ENCODE measurements around the gene ARF1. TPM values are rescaled to one million over a fixed set of nuclear protein-coding genes. Genes with fewer than 3 reads are reported as not detected.

The ARF1 gene
- total RNA-seq, 1 experiment from 2014 or later: 326 TPM

DNA sequence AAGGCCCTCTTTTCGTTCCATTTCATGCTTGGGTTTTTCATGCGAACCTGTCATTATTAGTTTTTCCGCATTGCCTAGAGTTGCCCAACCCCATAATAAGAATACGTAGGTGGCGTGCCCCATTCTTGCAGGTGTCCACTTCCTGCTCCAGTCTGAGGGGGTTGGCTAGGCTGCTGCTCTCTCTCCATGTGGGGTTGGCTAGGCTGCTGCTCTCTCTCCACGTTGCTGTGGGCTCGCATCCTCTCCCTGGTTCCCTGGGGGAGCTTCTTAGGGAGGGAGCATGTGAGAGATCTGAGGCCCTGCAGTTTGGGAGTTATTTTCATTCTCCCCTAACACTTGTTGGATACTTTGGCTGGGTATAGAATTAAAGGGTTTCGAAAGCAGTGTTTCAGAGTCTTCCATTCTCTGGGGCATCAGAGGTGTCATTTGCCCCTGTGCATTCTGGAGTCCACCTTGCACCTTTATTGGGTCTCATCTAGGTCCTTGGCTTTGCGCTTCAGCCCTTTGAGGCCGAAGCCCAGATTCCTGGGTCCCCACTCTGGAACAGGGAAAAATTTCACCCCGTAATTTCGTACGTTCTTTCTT lies 12.0 kb downstream of the ARF1 start:
- peak; percentile 18 for DNase-seq
- no peak overlapping the region for H3K4me3 ChIP-seq (ENCODE audit: insufficient read depth, low read depth, low read length)
- H3K27me3 ChIP-seq (ENCODE audit: control insufficient read depth, insufficient read depth, low read length): no peaks in the 10 kb centered on the region
- peaks cover 12% of the 10 kb centered on the region for H3K36me3 ChIP-seq (replicated peaks; ENCODE audit: control insufficient read depth, insufficient read depth, low read length)

DNA sequence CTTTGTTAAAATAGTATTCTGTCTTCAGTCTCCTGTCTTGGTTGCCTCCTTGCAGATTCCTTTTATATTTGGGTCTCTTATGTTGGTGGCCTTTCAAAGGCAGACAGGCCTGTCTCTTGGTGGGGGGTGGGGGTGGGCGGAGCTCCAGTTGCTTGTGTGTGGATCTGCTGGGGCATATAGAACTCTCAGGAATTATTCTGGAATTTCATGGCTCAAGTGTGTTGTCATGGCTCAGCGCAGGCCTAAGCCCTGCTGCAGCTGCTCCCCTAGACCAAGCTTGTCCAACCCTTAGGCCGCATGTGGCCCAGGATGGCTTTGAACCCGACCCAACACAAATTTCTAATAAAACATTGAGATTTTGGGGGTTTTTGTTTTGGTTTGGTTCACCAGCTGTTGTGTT lies 12.7 kb downstream of the ARF1 start:
- DNase-seq: peak; percentile 43
- Histone ChIP-seq H3K4me3 (ENCODE audit: insufficient read depth, low read depth, low read length) (no peak overlapping the region), H3K36me3 (replicated peaks; ENCODE audit: control insufficient read depth, insufficient read depth, low read length) (peaks cover 14% of the 10 kb centered on the region), H3K27me3 (ENCODE audit: control insufficient read depth, insufficient read depth, low read length) (no peaks in the 10 kb centered on the region)

DNA sequence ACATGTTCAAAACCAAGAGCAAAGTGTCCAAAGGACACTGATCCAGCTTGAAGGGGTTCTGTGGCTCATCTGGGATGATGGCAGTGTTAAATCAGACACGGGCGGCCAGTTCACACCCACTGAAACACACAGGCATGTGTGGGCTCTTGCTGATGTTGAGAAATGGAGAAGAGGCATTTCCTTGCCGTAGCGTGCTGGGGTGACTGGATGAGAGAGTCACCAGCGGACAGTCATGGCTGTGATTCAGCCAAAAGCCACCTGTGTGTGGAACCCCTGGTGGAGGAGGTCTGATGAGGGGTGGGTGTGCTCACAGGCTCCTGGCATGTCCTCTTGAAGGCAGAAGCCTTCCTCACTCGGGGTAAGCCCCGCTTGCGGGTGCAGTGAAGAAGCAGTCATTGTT lies 13.4 kb downstream of the ARF1 start:
- Histone ChIP-seq H3K27me3 (ENCODE audit: control insufficient read depth, insufficient read depth, low read length) (no peaks in the 10 kb centered on the region), H3K36me3 (replicated peaks; ENCODE audit: control insufficient read depth, insufficient read depth, low read length) (peaks cover 14% of the 10 kb centered on the region), H3K4me3 (ENCODE audit: insufficient read depth, low read depth, low read length) (no peak overlapping the region)
- peak; percentile 18 for DNase-seq

DNA sequence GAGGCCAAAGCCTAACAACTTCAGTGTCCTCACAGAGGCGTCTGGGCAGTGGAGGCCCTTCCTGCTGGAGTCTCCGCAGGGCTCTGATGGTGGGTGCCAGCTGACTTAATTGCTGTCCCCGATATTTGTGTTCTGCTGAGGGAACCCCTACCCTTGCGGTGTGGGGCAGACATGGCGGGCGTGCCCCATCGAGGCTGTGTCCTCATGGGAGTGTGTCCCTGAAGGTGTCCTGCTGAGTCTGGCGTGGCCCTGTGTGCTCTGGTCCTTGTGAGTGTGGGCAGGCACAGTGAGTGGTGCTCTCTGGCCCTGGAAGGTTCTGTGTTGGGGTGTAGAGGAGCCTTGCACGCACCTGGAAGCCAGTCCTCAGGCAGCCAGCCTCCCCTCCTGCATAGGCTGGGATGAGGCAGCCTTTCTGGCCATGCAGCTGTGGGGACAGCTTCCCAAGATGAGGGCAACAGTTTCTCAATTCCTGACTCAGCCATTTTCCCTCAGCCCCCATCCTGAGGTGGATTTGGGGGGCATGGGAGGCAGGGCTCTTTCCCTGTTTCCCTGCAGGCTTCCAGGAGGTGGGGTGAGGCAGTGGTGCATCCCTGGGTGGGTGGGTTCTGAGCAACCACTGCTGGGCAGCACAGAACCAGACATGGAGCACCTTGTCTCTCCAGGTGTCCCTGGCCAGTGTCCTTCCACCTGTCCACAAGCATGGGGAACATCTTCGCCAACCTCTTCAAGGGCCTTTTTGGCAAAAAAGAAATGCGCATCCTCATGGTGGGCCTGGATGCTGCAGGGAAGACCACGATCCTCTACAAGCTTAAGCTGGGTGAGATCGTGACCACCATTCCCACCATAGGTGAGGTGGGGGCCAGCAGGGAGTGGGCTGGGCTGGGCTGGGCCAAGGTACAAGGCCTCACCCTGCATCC lies 14.2 kb downstream of the ARF1 start:
- DNase-seq: peak; percentile 31

DNA sequence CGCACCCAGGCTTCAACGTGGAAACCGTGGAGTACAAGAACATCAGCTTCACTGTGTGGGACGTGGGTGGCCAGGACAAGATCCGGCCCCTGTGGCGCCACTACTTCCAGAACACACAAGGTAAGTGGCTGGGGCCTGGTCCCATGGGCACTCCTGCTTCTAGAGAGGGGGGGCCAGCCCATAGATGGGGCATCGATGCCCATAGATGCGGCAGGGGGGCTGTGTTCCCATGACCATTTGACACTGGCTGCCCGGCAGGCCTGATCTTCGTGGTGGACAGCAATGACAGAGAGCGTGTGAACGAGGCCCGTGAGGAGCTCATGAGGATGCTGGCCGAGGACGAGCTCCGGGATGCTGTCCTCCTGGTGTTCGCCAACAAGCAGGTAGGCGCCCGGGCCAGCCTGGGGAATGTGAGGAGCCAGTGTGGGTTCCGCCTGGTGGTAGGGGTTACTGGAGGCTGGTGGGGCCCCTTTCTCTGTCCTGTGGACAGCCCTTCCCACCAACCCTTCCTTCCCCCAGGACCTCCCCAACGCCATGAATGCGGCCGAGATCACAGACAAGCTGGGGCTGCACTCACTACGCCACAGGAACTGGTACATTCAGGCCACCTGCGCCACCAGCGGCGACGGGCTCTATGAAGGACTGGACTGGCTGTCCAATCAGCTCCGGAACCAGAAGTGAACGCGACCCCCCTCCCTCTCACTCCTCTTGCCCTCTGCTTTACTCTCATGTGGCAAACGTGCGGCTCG lies 15.0 kb downstream of the ARF1 start:
- Histone ChIP-seq H3K4me3 (ENCODE audit: insufficient read depth, low read depth, low read length) (no peak overlapping the region), H3K36me3 (replicated peaks; ENCODE audit: control insufficient read depth, insufficient read depth, low read length) (peaks cover 17% of the 10 kb centered on the region), H3K27me3 (ENCODE audit: control insufficient read depth, insufficient read depth, low read length) (no peaks in the 10 kb centered on the region)
- peak; percentile 39 for DNase-seq

More for the DNA sequence above, 14.2 kb downstream of the ARF1 start:
- no peaks in the 10 kb centered on the region for H3K27me3 ChIP-seq (ENCODE audit: control insufficient read depth, insufficient read depth, low read length)
- no peak overlapping the region for H3K4me3 ChIP-seq (ENCODE audit: insufficient read depth, low read depth, low read length)
- peaks cover 17% of the 10 kb centered on the region for H3K36me3 ChIP-seq (replicated peaks; ENCODE audit: control insufficient read depth, insufficient read depth, low read length)

DNA sequence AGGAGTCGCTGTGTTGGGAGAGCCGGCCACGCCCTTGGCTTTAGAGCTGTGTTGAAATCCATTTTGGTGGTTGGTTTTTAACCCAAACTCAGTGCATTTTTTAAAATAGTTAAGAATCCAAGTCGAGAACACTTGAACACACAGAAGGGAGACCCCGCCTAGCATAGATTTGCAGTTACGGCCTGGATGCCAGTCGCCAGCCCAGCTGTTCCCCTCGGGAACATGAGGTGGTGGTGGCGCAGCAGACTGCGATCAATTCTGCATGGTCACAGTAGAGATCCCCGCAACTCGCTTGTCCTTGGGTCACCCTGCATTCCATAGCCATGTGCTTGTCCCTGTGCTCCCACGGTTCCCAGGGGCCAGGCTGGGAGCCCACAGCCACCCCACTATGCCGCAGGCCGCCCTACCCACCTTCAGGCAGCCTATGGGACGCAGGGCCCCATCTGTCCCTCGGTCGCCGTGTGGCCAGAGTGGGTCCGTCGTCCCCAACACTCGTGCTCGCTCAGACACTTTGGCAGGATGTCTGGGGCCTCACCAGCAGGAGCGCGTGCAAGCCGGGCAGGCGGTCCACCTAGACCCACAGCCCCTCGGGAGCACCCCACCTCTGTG lies 15.9 kb downstream of the ARF1 start:
- Histone ChIP-seq H3K4me3 (ENCODE audit: insufficient read depth, low read depth, low read length) (no peak overlapping the region), H3K27me3 (ENCODE audit: control insufficient read depth, insufficient read depth, low read length) (no peaks in the 10 kb centered on the region), H3K36me3 (replicated peaks; ENCODE audit: control insufficient read depth, insufficient read depth, low read length) (peaks cover 17% of the 10 kb centered on the region)
- DNase-seq: peak; percentile 41

DNA sequence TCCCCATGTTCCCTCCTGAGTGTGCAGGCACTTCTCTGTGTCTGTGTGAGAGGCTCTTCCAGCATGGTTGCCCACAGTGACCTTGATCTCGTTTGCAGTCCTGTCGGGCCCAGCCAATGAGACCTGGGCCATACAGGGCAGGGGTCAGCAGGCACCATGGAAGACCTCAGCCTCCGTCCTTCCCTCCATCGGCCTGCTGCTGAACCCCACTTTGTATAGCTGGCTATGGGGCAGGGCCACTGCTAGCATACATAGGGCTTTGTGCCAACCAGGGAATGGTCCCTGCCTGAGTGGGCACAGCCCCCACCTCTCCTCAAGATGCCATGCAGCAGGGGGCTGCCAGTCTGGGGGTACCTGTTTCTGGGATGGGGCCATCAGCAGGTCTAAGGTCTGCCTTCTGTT lies 16.8 kb downstream of the ARF1 start:
- H3K4me3 ChIP-seq (ENCODE audit: insufficient read depth, low read depth, low read length): no peak overlapping the region
- H3K27me3 ChIP-seq (ENCODE audit: control insufficient read depth, insufficient read depth, low read length): no peaks in the 10 kb centered on the region
- peak; percentile 22 for DNase-seq
- peaks cover 17% of the 10 kb centered on the region for H3K36me3 ChIP-seq (replicated peaks; ENCODE audit: control insufficient read depth, insufficient read depth, low read length)

DNA sequence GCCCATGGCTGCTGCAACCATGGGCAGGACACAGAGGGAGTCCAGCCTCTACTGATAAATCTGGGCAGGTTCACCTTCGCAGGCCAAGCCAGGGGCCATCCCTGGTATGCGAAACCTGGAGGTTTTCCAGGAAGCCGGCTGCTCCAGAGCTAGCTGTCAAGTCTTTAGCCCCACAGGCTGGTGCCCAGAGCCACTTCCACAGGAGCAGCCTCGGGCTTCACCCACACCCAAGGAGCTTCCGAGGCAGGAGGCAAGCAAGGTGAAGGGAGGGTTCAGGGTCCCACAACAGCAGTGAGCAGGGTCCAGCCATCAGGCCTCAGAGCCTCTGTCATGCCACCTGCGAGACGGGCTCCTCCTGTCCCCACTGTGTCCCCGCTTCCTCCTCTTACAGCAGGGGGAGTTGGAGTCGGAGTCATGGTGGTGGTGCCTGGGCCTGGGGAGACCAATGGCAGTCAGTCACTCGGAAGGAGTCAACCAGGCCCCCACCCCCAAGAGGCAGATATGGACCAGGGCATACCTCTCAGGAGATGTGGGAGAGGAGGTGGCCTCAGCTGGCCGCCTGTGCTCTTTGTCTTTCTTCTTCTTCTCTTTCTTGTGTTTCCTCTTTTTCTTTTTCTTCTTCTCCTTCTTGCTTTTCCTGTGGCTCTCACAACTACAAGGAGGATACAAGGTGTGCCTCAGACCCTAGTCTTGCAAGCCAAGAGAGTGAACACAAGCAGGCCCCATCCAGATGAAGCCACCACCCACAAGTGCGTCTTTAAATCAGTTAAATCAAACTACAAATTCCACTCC lies 18.5 kb downstream of the ARF1 start:
- H3K4me3 ChIP-seq (ENCODE audit: insufficient read depth, low read depth, low read length): no peak overlapping the region
- no peaks in the 10 kb centered on the region for H3K27me3 ChIP-seq (ENCODE audit: control insufficient read depth, insufficient read depth, low read length)
- peak; percentile 45 for DNase-seq
- peaks cover 19% of the 10 kb centered on the region for H3K36me3 ChIP-seq (replicated peaks; ENCODE audit: control insufficient read depth, insufficient read depth, low read length)

DNA sequence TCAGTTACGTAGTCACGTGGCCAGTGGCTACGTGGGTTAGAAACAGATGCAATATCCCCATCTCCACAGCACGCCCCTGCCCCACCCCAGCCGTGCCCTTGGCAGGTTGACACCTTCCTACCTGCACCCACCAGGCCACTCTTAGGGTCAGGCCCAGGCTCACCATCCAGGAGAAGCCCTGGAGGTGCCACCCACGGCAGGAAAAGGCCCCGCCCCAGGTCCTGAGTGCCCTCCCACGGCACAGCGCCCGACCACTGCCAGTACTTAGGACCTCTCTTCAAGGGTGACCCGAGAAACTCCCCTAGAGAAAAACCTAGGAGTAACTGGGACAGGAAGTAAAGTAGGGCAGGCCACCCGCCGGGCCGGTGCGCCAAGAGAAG lies 19.1 kb downstream of the ARF1 start:
- Histone ChIP-seq H3K36me3 (replicated peaks; ENCODE audit: control insufficient read depth, insufficient read depth, low read length) (peaks cover 24% of the 10 kb centered on the region), H3K4me3 (ENCODE audit: insufficient read depth, low read depth, low read length) (peak overlapping the region; percentile 95), H3K27me3 (ENCODE audit: control insufficient read depth, insufficient read depth, low read length) (no peaks in the 10 kb centered on the region)
- no peak for DNase-seq

DNA sequence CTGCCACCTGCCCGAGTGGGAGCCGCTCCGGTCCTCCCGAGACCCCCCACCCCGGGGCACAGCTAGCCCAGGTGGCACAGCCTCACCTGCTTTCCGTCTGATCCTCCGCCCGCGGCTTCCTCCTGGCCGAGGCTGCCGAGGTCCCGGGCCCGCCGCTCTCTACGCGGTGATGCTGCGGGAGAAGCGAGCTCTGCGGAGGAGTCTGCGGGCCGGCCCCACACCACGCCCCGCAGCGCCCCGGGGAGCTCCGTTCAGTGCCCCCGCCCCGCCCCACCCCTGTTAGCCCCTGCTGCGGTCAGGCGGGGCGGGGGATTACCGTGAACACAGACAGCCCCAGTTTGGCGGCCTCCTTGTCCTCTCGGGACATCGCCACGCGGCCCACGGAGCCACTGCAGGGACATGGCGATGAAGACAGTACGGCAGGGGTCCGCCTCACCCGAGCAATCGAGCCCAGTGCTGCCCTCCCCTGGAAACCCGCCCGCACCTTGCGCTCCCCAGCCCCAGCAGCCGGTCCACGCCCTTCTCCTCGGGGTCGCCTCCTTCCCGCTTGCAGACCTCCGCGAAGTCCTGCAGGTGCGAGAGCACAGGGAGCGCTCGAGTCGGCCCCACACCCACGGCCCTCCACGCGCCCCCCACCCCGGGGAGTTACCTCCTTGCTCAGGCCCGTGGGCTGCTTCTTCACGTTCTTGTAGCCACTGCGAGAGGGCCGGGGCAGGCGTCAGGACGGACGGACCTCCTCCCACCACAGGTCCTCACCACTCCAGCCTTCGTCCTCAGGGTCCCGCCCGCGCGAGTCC lies 19.7 kb downstream of the ARF1 start:
- DNase-seq: peak; percentile 95

DNA sequence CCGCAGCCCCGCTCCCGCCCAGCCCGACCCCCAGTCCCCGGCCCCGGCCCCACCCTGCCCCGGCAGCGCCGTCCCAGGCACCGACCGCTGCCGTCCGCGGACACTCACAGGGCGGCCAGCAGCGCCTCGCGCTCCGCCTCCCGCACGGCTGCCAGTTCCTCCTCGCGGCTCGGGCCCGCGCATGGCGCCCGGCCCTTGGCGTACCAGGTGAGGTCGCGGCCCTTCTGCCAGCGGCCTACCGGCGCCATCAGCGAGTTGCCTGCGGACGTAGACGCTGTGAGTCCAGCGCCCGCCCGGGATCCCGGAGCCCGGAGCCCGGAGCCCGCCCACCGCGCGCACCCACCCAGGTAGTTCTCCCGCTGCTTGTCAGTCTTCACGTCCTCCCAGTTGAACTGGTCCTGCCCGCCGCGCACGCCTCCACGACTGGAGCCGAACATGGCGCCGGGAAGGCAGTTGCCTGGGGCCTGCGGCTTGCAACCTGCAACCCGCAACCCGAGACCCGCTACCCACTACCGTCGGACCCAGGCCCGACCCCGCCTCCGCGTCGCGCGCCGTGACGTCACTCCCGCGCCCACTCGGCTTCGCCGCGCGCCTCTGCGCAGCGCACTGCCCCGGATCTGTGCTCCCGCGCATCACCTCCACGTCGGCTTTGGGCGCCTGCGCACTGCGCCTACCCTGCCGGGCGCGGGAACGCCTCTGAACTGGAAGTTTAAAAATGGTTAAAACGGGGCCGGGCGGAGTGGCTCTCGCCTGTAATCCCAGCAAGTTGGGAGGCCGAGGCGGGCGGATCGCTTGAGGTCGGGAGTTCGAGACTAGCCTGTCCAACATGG lies 20.5 kb downstream of the ARF1 start, which contains the start of gene C1orf35:
TSS of gene C1orf35 (minus strand) at position 535 of the 830 bp plus-strand sequence. CDS start at position 437, 98 bp downstream.
- Histone ChIP-seq H3K4me3 (ENCODE audit: insufficient read depth, low read depth, low read length) (peak within 1 kb of the TSS; percentile 95), H3K27me3 (ENCODE audit: control insufficient read depth, insufficient read depth, low read length) (no peaks in the 10 kb centered on the region), H3K36me3 (replicated peaks; ENCODE audit: control insufficient read depth, insufficient read depth, low read length) (peaks cover 20% of the 10 kb centered on the region)
- DNase-seq: peak; percentile 100

More for the DNA sequence above, 19.7 kb downstream of the ARF1 start:
- H3K27me3 ChIP-seq (ENCODE audit: control insufficient read depth, insufficient read depth, low read length): no peaks in the 10 kb centered on the region
- peaks cover 23% of the 10 kb centered on the region for H3K36me3 ChIP-seq (replicated peaks; ENCODE audit: control insufficient read depth, insufficient read depth, low read length)
- peak overlapping the region; percentile 95 for H3K4me3 ChIP-seq (ENCODE audit: insufficient read depth, low read depth, low read length)

DNA sequence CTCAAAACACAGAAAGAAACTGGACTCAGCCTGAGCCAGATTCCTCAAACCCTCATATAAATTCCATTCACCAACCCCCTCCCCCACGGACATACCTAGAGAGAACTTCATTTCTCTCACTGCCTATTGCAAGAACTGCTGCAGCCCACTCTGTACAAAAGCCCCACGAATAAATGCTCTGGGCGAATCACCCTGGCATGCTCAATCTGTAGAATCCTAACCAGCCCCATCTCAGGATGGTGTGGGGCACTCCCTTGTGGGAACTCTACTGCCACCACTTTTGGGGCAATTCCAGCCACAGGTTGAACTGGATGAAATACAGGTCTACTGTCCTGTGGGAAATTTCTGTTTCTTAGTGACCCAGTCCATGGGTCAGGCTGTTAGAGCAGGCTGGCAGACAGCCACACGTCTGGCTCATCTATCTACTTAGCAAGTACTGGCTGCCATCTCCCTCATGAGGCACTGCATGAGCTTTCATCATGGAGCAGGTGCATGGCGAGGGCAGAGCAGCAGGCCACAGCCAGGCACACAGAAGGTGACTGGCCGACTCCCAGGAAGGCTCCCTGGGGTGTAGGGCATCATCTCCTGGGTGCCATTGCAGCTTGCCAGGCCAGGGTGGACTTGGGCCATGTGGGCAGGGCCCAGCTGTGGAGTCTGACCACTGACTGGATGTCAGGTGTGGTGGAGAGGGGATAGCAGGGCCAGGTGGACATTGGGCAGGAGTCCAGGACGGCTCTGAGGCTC lies 22.2 kb downstream of the ARF1 start:
- peak; percentile 35 for DNase-seq
- Histone ChIP-seq H3K27me3 (ENCODE audit: control insufficient read depth, insufficient read depth, low read length) (peaks cover 2% of the 10 kb centered on the region), H3K4me3 (ENCODE audit: insufficient read depth, low read depth, low read length) (no peak overlapping the region), H3K36me3 (replicated peaks; ENCODE audit: control insufficient read depth, insufficient read depth, low read length) (peaks cover 12% of the 10 kb centered on the region)

Data from H7 (cell line).